Middle frontal gyrus (tissue), 1 donor: ENCODE results near the gene FRMD5.

Experiments
- DNase-seq: peaks from one replicate; pipeline ENCODE4 v3.0.0-alpha.2; 2015; ENCODE audit warnings: low spot score; ENCODE audit errors: extremely low spot score

Gene FRMD5

DNA sequence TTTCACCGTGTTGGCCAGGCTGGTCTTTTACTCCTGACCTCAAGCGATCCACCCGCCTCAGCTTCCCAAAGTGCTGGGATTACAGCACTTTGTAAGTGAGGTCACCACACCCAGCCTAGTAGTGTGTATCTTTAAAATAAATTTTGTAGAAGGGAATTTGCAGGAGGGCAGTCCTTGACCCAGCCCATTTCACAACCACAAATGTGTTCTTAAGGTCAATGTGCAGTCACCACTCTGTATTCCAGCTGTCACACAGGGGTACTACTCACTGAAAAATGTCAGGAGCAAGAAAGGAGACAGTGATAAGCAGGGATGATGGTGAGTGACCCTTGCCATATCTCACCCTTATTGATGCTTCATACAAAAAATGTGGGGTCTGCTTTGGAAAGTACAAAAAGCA, 98.5 kb downstream of the FRMD5 start:
- no peak for DNase-seq

DNA sequence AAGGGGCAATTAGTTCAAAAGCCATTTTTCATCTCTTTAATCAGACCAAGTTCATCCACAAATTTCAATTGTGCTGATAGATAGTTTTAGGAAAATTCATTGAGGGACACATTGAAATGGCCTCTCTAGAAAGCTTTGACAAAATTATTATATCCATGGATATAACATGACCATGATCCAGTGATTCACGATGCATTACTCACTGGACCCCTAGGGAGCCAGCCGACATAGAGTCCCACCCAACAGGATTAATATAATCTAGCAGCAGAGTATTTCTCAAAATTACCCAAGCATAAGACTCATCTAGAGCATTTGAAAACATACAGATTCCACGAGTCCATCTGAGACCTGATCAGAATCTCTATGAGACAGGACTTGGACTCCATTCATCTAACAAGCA, 100.3 kb downstream of the FRMD5 start:
- no peak for DNase-seq

DNA sequence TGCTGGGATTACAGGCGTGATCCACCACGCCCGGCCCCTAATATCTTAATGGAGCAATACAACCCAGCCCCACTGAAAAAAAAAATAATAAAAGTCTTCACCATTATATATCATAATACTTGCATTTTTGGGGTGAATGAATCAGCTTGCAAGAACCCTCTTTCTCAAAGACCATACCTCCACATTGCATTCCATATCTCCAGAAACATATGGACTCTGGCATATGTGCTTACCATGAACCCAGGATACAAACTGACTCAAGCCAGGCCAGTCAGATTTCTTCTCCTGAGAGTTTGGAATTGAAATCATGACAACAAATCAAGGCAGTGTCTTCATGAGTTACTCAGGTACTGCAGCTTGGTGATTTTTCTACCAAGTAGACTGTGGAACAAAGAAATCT, 101.2 kb downstream of the FRMD5 start:
- no peak for DNase-seq

DNA sequence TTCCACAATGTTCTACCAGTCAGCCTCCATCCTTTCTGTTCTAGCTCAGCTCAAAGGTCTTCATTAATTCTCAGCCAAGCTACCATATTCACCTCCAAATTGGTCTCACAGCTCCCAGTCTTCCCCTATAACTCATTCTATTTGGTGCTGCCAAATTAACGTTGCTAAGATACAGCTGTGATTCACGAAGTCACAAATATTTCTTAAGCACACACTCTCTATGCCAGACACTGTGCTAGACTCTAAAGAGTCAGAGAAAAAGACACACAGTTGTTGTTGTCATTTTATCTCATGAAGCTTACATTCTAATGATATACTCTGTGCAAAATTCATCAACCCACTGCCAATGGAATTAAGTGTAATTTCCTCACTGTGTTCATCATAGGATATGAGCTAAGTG, 102.8 kb downstream of the FRMD5 start:
- DNase-seq: no peak

DNA sequence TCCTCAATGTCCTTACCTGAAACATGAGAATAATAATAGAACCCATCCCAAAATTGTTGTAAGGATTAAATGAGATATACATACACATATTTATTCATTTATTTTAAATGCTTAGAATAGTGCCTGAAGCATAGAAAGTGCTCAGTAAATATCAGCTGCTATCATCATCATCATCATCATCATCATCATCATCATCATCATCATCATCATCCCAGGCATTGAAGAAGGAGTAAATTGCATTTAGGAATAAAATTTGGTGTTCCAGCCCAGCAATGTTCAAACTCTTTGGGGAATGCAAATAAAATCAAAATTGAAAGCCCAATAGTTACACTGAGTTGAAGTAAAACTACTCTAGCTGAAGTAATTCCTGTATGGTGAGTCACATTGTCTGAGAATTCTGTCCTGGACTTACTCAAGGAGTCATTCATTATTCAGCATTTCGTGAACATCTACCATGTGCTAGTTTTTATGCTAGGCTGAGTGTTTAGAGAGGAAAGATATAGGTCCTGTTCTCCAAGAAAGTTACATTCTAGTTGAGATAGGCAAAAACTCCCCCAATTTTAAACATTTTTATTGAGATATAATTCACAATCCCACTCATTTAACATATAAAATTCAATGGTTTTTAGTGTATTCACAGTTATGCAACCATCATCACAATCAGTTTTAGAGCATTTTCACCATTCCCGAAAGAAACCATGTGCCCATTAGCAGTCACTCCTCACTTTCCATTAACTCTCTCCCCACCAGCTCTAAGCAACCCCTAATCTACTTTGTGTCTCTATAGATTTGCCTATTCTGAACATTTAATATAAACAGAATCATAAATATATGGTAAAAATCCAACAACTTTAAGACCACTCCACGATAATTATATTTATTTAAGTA, 107.2 kb downstream of the FRMD5 start:
- no peak for DNase-seq

DNA sequence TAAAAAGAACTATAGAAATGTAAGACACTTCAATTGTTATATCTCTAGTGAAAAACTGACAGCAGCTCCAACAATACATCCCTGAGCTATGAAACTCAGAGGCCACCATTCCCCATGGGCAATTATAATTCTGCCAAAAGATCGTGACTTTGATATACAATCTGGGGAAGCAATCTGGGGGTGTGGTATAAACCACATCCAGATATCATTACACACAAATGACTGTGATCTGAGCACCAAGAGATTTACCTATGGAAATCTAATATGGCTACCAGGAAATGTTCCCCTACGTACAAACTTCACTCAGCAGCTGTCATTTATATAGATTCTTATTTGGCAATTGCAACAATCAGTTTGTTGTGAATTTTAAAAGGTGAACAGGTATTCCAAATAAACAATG, 110.3 kb downstream of the FRMD5 start:
- DNase-seq: no peak

DNA sequence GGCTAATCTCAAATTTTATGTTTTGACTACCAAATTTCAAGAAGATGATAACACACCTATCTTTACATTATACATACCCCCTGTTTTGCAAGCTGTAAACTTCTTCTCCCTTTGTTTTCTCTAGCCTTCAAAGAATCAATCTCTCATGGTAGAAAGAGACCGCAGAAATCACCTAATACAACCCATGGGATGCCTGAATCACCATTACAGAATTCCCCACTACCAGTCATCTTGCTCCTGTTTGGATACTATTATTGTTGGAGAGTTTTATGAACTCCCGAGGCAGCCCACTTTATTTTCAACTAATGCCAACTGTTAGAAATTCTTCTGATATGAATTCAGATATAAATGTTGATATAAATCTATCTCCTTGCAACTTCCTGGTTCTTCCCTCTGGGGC, 110.9 kb downstream of the FRMD5 start:
- no peak for DNase-seq

DNA sequence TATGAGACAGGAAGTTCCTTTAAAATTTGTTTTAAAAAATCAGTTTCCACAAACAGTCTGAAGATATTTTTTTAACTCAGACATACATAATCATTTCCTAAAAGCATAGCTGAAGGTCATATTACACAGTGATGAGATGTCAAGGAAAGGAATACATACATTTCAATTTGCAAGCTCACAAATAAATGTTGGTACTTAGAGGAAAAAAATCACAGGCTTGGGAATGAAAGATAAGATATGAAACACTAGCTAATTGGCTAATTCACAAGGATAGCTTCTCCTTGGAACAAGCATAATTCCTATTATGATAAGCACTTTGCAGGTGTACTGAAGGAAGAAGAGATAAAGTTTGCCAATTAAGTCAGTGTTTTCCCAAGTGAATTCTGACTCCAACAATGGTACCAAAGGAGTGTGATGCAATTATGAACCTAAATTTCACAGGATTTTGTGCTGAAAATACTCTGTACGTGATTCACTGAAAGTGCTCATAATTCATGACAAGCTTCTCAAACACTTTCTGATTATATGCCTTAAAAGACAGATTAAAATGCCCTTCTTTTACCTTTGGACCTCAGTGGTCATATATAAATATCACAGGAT, 112.4 kb downstream of the FRMD5 start:
- no peak for DNase-seq

DNA sequence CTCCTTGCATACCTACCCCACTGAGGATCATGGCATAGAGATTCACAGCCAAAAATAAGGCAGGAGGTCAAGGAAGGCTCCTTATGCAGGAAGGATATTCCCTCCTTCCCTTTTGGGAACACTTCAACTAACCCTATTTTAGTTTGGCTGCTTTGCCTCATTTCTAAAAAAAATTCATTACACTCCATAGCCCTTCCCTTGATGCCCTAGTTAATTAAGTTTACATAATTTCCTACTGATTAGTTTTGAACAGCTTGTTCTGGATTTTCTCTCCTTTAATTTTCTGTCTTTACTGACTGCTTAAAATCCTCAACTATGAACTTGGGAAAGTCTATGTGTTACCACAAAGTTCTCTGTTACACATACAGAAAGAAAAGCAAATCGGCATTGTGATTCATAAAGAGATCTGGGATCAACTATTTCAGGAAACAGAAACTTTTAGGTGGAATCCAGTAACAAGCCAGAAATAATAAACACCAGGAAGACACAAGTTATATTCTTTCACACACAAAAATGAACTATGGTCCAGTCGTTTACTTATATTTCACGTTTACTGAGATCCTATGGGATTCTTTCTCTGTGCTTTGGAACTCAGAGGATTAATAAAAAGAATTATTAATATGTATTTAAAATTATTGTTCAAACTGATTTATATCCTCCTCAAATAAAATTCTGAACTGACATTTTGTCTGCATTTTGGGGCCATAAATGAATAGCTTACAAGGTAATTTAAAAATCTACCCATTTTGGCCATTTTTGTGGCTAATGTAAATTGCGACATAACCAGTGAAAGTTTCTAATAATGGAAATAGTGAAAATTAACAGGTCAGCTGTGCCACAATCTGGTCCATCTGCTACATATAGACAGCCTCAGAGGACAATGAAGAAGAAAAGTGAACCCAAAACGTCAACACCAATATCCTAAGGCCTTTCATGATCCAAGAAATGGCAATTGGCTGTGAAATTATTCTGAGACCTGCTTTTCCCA, 113.8 kb downstream of the FRMD5 start:
- DNase-seq: no peak

DNA sequence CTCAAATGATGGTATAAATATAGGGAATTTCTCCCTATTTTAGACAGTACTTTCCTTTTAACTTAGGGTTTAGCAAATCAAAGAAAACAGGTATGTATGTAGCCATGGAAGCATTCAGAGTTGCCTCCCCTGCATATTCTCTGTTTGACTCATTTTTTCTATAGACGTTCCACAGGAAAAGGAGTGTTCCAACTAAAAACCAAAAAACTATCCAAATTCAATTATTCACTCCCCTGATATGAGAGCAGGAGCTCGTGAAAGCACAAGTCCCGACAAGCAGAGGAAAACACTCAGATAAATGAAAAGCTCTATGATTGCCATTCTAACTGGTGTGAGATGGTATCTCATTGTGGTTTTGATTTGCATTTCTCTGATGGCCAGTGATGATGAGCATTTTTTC, 119.5 kb downstream of the FRMD5 start:
- DNase-seq: no peak

DNA sequence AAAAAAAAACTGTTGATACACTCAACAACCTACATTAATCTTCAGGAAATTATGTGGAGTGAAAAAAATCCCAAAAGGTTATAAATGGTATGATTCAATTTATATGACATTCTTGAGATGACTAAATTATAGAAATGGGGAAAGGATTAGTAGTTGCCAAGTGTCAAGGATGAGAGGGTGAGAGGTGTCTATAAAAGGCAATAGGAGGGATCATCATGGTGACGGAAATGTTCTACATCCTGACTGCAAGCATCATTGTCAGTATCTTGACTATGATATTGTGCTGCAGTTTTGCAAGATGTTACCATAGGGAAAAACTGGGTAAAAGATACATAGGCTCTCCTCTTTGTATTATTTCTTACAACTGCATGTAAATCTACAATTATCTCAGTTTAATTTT, 125.6 kb downstream of the FRMD5 start:
- no peak for DNase-seq

DNA sequence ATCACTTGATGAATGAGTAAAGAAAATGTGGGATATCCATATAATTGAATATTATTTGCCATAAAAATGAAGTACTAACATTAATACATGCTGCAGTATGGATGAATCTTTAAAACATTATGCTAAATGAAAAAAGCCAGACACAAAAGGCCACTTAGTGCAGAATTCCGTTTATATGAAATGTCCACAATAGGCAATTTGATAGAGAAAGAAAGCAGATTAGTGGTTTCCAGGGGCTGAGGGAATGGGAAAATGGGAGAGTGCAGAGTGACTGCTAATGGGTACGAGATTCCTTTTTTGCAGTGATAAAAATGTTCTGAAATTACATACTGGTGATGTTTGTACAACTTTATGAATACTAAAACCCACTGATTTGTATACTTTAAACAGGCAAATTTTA, 126.7 kb downstream of the FRMD5 start:
- no peak for DNase-seq

DNA sequence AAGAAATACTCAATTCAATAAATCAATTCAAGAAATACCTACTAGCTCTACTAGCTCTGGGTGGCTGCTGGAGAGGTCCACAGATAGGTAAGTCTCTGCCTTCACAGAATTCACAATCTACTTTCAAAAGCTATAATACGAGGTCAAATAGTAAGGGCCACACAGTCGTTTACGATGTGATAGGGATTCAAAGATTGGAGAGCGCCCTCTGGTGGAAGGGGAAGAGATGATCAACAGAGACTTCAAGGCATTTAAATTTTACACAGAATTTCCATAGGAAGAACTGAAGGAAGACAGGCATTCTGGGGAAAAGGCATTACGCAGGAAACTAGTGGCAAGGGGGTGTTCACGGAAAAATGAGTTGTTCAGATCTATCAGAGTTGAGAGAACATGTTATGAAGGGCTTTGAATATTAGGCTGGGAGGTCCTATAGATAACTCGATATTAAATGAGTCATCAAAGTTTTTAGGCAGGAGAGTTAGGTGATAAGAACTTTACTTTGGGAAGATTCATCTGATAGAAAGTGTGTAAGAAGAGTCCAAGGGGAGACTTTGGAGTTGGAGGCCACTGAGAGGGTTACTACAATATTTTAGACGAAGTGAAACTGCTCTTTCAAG, 128.8 kb downstream of the FRMD5 start:
- no peak for DNase-seq

DNA sequence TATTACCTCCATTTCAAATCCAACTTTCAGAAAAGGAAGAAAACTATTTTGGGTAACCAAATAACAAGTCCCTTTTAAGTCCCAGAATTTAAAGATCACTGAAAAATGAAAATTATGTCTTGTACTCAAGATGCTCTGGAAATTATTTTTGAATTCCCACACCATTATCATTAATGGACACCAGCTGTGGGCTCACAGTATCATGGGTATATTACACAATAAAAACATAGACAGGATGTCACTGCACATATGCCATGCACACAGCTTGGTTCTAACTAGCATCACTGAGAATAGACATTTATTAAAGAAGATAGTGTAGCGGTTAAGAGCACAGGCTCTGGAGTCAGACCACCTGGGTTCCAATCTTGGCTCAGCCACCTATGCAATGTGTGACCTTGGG, 130.4 kb downstream of the FRMD5 start:
- DNase-seq: no peak

DNA sequence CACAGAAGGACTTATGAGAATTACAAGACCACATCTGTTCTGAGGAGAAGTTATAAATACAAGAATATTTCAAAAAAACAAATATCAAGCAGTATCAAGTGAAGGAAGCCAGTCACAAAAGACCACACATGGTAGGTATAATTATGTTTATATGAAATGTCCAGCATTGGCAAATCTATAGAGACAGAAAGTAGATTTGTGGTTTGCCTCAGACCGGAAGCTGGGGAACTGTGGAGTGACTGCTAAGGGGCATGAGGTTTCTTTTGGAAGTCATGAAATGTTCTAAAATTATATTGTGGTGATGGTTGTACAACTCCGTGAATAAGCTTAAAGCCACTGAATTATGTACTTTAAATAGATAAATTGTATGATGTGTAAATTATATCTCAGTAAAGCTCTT, 136.9 kb downstream of the FRMD5 start:
- DNase-seq: no peak

DNA sequence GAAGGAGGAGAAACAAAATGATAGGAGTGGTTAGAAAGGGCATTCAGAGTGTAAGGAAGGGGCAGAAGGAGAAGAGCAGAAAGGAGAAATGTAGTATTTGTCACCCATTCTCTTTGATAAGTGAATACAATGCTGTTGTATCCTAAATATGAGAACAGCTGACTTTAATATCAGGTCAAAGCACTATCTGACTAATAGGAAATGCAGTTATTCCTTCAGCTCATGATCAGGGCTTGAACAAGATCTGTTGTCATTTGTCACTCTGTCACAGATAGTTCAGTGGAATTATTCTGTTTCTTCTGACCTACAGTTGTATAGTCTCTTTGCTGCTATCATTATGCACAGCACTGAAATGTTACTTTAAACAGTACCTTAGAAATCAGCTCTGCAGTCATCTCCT, 149.4 kb downstream of the FRMD5 start:
- DNase-seq: no peak

DNA sequence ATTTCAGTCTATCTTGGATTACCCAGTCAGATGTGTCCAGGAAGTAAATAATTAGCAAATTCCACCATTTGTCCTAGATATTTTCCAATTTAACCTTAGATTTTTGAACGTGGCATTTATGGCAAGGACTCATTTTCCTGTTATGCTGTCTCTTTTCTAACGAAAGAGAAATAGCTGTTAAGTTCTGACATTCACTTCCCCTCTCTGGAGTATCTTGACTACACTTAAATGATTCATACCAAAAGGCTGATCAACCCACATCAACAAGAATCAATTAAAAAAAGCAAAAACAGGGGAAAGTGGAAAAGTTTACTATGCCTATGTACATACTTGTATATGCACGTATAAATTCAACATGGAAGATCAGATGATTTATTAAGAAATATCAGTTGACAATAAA, 149.9 kb downstream of the FRMD5 start:
- no peak for DNase-seq

DNA sequence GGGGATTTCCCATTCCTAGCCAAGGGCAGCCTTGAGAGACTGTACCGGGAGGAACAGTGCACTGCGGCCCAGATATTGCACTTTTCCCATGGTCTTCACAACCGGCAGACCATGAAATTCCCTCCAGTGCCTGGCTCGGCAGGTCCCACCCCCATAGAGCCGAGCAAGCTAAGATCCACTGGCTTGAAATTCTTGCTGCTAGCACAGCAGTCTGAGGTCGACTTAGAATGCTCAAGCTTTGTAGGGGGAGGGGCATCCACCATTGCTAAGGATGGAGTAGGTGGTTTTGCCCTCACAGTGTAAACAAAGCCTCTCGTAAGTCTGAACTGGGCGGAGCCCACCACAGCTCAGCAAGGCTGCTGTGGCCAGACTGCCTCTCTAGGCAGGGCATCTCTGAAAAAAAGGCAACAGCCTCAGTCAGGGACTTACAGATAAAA, 156.3 kb downstream of the FRMD5 start:
- no peak for DNase-seq

DNA sequence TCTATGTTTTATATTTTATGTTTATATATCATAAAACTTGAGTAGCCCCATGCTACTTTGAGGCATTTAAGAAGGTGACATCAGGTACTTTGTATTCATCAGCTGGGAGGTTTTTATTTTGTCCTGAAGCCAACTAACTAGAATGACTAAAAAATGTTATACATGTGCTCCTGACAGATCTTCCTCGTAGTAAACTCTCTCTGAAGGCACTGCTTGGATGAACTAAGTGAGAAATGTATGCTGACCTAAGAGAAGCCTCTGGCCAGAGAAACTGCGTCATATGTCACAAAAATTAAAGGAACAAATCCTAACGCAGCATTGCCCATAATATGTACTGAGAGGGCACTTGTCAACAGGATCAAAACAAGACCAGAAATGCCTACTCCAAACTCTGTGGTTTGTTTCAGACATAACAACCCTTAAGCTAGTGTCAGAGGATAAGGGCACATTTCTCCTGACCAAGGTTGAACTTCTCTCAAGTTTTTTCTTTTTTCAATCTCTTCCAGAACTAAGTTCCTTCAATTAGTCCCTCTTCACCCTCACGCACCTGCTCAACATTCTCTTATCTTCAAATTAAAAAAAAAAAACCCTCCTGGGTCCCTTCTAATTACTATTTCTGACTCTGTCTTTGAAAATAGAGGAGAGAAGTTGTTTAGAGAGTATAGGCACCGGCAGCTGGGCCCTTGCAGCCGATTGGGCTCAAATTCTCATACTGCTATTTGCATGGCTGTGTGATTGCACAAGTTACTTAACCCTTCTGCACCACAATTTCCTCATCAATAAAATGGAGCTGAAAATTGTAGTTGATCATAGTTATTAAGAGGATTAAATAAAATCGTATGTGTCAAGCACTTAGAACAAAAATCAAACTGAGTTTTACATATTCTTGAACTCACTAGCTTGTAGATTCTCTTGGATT, 159.0 kb downstream of the FRMD5 start:
- DNase-seq: no peak

DNA sequence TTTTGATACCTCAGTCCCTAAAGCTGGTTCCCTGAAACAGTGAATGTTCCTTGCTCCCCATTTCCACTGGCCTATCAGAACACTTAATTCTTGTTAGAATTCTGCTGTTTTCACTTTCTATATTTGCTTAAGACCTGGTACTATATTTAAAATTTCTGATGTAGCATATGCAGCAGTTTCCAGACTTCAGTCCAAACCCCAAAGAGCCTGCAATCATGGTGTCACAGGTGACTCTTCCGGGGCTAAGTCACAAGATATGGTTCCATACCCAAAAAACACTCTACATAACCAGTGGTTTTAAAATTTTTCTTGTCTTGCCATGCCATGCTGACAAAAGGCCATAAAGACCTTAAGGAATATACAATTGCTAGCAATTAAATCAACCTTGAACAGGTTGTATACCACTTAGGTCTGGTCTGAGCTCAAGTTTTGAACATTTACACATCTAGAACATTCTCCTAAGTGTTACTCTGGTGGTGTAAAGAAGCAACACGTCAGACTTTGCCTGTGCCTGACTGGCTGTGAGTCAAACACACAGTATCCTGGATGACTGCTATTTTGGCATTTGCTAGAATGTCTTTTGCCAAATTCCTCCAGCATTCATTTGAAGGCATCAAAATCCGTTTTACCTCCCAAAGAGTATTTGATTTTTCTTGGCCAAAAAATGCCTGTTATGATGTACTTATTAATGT, 160.0 kb downstream of the FRMD5 start:
- no peak for DNase-seq
